GM21423 (cell line): ENCODE results near the gene C8G.

ENCODE experiments used
- ATAC-seq: cut with Tn5 transposase; IDR thresholded peaks from one replicate; pipeline ENCODE4 v1.9.1; 2021; ENCODE audit warnings: mild to moderate bottlenecking, moderate library complexity; ENCODE audit not compliant: unreplicated experiment

C8G gene

DNA sequence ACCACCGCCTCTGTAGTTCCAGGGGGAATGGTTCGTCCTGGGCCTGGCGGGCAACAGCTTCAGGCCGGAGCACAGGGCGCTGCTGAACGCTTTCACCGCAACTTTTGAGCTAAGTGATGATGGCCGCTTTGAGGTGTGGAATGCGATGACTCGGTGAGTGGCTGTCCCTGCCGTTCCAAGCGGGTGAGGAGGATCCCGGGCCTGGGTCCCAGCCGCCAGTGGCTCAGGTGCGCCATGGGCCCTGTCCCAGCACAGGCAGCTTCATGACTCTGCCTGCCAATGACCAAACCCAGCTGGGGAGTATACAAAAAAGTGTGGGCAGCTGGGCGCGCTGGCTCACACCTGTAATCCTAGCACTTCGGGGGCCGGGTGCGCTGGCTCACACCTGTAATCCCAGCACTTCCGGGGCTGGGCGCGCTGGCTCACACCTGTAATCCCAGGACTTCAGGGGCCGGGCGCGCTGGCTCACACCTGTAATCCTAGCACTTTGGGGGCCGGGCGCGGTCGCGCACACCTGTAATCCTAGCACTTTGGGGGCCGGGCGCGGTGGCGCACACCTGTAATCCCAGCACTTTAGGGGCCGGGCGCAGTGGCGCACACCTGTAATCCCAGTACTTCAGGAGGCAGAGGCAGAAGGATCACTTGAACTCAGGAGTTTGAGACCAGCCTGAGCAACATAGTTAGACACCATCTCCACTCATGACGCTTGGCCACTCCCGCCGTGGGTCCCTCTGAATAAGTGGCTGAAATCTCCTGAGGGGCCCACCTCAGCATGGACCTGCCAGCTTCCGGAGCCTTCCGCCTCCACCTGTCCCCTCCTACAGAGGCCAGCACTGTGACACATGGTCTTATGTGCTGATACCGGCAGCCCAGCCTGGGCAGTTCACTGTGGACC, 8.1 kb downstream of the C8G start:
- no peak for ATAC-seq

DNA sequence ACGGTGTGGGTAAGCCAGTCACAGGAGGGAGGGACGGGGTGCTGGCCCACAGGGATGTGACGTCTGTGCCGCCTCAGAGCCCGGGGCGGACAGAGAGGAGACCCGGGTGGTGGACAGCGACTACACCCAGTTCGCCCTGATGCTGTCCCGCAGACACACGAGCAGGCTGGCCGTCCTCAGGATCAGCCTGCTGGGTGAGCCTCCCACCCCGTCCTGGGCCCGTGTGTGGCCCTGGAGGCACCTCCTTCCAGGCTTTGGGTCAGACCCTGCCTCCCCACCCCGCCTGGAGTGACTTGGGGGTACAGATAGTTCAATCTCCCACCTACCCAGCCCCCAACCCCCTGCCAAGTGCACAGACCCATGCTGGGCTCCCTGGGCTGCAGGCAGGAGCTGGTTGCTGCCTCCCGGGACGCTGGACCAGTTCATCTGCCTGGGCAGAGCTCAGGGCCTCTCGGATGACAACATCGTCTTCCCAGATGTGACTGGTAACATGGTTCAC, 8.8 kb downstream of the C8G start:
- ATAC-seq = no peak

DNA sequence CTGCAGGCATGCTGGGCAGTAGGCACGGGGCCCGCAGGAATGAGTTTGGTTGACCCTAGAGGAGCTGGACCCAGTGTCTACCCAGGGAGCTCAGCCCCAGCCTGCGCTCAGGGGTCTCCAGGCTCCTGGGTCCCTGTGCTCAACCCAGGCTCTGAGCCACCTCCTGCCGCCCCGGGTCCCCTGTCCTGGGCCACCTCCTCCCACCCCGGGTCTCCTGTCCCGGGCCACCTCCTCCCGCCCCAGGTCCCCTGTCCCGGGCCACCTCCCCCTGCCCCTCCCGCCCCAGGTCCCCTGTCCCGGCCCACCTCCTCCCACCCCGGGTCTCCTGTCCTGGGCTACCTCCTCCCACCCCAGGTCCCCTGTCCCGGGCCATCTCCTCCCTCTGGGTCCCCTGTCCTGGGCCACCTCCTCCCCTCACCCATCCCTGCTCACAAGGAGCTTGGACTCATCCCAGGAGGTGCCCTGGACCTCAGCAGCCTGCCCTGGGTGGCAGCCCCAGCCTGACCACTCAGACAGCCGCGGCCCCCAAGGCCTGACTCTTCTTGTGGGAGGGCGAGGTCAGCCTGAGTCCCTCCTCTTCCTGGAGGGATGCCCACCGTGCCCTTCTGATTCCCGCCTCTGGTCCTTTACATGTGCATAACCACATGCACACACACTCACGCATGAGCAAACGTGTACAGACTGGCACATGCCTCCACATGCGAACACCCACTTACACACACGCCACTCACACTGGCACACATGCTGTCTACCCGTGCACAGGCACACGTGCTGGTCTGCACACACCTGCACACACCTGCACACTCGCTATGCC, 9.4 kb downstream of the C8G start:
- no peak for ATAC-seq

DNA sequence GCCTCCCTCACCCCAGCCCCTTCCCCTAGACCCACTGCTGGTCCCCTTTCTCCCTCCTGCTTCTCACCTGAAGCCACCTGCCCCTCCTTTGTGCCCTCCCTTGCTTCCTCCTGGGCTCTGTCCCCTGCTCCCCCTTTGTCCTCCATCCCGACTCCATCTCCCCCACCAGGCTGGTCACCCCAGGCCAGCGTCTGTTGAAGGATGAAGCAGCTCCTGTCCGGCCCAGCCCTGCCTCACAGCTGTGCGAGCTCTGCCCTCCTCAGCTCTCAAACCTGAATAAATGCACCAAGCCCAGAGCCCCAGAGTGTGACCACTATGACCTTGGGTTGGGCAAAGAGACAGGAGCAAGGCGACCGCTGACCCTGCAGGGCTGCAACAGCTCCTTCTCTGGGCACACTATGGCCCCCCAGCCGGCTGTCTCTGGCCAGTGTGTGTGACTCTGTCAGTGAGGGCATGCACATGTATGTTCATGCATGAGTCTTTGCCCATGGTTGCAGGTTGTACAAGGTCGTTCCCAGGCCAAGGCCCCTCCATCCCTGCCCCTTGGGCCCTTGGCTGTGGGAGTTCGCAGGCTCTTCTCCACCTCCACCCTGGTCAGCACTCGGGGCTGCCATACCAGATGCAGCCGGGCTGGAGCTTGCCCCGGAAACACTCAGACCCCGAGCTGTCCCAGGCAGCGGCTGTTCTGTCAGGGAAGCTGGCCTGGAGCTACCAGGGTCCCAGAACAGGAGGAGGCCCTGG, 10.3 kb downstream of the C8G start:
- no peak for ATAC-seq

DNA sequence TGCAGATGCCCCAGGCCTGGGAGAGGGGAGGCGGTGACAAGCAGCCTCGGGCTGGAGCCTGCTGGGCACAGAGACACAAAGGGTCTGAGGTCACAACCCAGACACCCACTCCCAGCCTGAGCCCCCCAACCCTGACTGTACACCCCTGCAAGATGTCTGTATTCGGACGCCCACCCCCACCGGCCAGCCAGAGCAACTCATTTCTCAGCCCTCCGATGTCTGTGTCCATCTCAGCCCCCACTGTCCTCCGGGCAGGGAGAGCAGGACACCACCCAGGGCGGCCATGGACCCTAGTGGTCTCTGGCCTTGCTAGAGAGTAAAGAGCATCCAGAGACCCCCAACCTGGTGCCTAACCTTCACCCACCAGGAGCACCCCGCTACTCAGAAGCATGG, 10.9 kb downstream of the C8G start:
- no peak for ATAC-seq

GRCh38 chr9:136956604-136957003, 11.6 kb downstream of the C8G start:
- no peak for ATAC-seq

GRCh38 chr9:136957461-136957860, 12.4 kb downstream of the C8G start:
- ATAC-seq = no peak

- no peak for ATAC-seq
Measured at GRCh38 chr9:136957901-136958300, 12.9 kb downstream of the C8G start.

- ATAC-seq = no peak
Measured at GRCh38 chr9:136958473-136958872, 13.4 kb downstream of the C8G start.

- no peak for ATAC-seq
Measured at GRCh38 chr9:136958898-136959850, 14.1 kb downstream of the C8G start.

DNA sequence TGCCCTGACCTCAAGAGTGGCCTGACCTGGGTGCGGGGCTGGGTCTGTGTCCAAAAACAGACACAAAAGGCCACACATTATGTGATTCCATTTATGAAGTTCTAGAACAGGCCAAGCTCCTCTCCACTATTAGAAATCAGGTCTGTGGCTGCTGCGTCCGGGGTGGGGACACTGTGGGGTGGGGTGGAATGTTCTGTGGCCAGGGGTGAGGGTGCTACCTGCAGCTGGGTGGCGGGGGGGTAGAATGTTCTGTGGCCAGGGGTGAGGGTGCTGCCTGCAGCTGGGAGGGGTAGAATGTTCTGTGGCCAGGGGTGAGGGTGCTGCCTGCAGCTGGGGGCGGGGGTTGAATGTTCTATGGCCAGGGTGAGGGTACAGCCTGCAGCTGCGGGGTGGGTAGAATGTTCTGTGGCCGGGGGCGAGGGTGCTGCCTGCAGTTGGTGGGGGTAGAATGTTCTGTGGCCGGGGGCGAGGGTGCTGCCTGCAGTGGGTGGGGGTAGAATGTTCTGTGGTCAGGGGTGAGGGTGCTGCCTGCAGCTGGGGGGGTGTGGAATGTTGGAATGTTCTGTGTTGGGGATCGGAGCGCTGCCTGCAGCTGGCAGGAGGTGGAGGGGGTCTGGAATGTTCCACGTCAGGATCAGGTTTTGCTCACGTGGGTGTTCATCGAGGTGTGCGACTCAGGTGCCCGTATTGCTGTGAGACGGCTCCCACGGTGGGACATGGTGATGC, 15.3 kb downstream of the C8G start:
- ATAC-seq = no peak

GRCh38 chr9:136960938-136961275, 15.9 kb downstream of the C8G start:
- ATAC-seq = no peak

GRCh38 chr9:136961279-136962065, 16.4 kb downstream of the C8G start:
- no peak for ATAC-seq

- ATAC-seq = no peak
Measured at GRCh38 chr9:136962163-136962562, 17.1 kb downstream of the C8G start.

DNA sequence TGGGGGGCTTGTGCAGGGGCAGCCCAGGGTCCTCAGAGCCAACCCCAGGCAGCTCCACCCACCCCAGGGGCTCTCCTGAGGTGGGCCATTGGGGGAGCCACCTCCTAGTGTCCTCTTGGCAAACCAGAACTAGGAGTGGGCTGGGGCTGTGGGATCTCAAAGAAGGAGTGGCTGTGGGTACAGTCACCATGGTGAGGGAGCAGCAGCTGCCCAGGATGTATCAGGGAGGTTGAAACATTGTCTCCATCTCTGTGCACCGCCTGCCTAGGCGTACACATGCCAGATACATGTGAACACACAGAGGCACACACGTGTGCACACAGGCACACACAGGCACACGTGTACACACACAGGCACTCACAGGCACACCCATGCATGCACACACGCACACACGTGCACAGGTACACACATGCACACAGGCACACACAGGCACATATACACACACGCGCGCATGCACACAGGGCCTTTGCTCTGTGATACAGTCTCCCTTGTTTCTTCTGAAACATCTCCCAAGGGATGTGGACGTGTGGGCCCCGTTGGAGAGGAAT, 17.7 kb downstream of the C8G start:
- no peak for ATAC-seq

DNA sequence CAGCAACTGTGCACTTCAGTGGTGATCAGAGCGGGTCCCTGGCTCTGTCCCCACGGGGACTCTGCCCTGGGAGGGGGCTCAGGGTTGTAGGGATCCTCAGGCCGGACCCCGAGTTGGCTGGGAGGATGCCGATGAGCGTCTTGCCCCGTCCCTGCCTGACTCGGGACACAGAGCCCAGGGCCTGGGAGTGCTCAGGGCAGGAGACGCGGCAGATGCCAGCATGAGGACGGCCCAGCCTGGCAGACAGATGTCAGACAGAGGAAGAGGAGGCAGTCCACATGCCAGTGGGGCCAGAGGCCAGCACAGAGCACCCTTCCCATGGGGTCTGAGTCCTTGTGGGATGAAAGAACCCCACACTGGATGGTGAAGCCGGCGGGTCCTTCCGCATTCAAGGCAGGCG, 18.3 kb downstream of the C8G start:
- no peak for ATAC-seq

GRCh38 chr9:136963751-136964150, 18.7 kb downstream of the C8G start:
- ATAC-seq = no peak

DNA sequence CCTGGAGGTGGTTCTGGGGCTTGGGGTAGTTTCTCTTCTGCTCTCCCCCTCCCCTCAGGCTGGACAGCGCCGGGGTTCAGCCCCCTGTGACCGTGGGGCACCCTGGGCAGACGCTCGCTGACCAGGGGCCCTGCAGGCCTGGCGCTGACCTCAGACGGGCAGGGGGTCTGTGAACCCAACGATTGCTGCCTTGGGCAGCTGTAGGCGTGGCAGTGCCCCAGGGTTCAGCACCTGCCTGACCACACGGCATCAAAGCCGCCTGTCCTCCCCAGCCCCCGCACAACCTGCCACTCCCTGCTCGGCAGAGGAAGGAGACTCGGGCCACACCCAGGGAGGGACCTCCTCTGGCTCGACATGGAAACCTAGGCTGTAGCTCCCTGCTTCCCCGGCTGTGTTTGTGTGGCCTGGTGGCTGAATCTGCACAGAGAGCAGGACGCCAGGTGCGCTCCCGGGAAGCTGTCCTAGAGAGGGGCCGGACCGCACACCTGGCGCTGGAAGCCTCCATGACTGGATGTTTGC, 19.2 kb downstream of the C8G start:
- no peak for ATAC-seq
